ENCODE results near the gene CCDC200. TPM values are rescaled to one million over a fixed set of nuclear protein-coding genes. Genes with fewer than 3 reads are reported as not detected.

The CCDC200 gene
- total RNA-seq (2022; extraction: Qiagen RNA extraction; ENCODE audit: low read depth), result not detected in 5 replicates

DNA sequence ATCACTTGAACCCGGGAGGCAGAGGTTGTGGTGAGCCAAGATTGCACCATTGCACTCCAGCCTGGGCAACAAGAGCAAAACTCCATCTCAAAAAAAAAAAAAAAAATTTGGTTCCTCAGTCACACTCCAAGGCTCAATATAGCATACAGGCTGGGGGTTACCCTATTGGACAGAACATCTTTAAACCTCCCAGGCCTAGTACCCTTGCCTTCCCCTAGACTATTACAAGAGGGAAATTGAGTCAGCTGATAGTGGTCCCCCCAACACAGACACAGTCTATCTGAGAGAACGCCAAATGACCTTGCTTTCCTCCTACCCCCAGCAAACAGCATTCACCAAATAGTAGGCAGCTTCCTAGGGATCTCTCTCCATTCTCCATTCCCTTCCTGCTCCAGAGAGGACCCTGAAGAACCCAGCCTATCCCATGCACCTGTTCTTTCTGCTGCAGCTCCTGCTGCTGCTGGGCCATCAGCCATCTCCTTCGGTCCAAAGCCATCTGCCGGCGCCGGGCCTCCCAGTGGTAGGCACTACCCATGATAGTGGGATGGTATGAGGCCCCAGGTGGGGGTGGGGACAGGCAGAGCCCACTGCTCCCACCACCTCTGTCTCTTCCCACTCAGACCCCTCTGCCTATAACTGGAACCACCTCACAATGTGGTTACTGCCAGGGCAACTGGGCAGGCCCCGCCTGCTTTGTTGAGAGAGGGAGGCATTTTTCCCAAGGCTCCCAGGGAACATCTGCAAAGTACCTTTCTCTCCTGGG is at the start of gene CCDC200:
Gene CCDC200 (minus strand): TSS at position 604 of the 763 bp plus-strand sequence. CDS start 69 bp downstream, at position 535.

DNA sequence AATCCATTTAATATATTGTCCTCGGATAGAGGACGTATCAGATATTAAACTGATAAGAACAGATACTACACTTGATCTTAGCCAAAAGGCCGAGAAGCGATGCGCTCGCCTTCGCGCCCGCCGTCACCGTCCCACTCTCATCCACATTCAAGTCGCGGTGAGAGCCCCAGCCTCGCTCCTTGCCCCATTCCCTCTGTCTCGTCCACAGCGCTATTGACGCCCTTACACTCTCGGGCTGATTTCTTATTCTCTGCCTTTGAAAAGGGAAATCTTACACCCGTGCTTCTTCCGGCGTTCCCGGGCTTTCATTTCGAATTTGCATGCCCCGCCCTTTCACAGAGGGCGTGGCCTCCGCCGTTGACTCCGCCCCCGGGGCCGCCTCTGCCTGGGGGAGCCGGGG is 5.5 kb upstream of the CCDC200 start, which contains the start of gene RNU2-1:
Gene RNU2-1 (minus strand): TSS at position 101 of the 400 bp plus-strand sequence.

DNA sequence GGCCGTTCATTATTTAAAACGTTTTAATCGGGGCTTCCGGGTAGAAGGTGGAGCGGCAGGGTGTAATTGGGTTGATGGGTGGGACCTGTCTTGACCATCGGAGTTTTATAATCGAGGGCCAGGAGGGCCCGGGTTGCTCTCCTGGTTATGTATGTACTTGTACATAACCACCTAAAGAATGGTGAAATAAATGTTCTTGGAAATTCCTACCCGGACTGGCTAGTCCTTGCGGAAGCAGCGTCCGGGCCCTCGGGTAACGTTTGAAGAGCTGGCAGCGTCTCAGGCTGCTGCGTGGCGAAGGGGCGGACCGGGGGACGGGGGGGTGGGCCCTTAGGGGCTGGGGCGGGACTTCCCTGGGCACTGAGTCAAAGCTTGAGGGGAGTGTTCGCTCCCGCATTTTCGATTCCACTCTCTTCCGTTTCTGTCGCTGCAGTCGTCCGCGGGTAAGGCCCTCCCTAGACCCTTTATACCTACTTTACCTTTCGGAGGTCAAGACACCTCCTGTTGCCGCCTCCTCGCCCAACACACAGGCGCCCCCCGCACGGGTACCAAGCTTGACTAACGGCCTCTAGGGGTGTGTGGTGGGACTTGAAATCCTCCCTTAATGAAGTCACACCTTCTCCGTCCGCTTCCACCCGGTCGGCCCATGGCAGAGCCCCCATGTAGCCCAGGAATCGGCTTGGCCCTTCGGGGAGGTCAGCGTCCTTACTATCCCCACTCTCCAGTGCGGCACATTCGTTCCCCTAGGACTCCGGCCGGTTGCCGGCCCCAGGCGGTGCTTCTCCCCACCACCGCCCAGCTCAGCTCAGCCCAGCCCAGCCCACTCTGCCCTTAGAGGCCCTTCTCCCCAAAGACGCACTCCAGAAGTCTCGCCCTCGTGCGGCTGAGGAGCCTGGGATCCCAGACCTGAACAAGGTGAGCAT is 16.7 kb downstream of the CCDC200 start, which contains the start of gene TMEM106A:
Gene TMEM106A (plus strand): TSS at position 396 of the 923 bp plus-strand sequence. CDS start 1,167 bp downstream, outside the sequence.

Other genes starting within 250 kb of the CCDC200 start
- gene PTGES3L, start 248.5 kb downstream of the CCDC200 start, total RNA-seq (2022; extraction: Qiagen RNA extraction; ENCODE audit: low read depth), result 0.69 to 1.2 TPM (median 0.74 TPM) in 5 replicates
- gene RUNDC1, start 248.1 kb downstream of the CCDC200 start, total RNA-seq (2022; extraction: Qiagen RNA extraction; ENCODE audit: low read depth), result 18.0 to 23.7 TPM (median 21.3 TPM) in 5 replicates
- 2,630 to 3,512 TPM (median 2,993 TPM) in 5 replicates for gene RPL27, start 230.2 kb downstream of the CCDC200 start, total RNA-seq (2022; extraction: Qiagen RNA extraction; ENCODE audit: low read depth)
- 16.0 to 22.6 TPM (median 19.8 TPM) in 5 replicates for gene IFI35, start 221.8 kb downstream of the CCDC200 start, total RNA-seq (2022; extraction: Qiagen RNA extraction; ENCODE audit: low read depth)
- gene VAT1, start 206.2 kb downstream of the CCDC200 start, total RNA-seq (2022; extraction: Qiagen RNA extraction; ENCODE audit: low read depth), result 202 to 253 TPM (median 231 TPM) in 5 replicates
- 0.13 to 0.25 TPM (median 0.16 TPM) in 4 of 5 replicates, not detected in the other for gene RND2, start 203.4 kb downstream of the CCDC200 start, total RNA-seq (2022; extraction: Qiagen RNA extraction; ENCODE audit: low read depth)
- 25.7 to 31.2 TPM (median 28.2 TPM) in 5 replicates for gene BRCA1, start 103.3 kb downstream of the CCDC200 start, total RNA-seq (2022; extraction: Qiagen RNA extraction; ENCODE audit: low read depth)
- 31.8 to 47.2 TPM (median 41.3 TPM) in 5 replicates for gene NBR1, start 57.4 kb downstream of the CCDC200 start, total RNA-seq (2022; extraction: Qiagen RNA extraction; ENCODE audit: low read depth)
- gene TMEM106A, start 16.7 kb downstream of the CCDC200 start, total RNA-seq (2022; extraction: Qiagen RNA extraction; ENCODE audit: low read depth), result 0.80 to 1.8 TPM (median 0.97 TPM) in 5 replicates
- gene RNU2-1, start 5.4 kb upstream of the CCDC200 start, total RNA-seq (2022; extraction: Qiagen RNA extraction; ENCODE audit: low read depth), result not detected in 5 replicates
- 15.4 to 28.0 TPM (median 23.1 TPM) in 5 replicates for gene ARL4D, start 170.4 kb upstream of the CCDC200 start, total RNA-seq (2022; extraction: Qiagen RNA extraction; ENCODE audit: low read depth)

All from A549 treated with ZK216348 at 1 μM for 4 hours (cell line).